Adrenal gland (tissue), 12 donors: ENCODE data around the gene DNAH6. TPM values are rescaled to one million over a fixed set of nuclear protein-coding genes. Genes with fewer than 3 reads are reported as not detected.

ENCODE experiments used
- DNase-seq, 7 donors: peaks; one replicate each; pipeline ENCODE4 v3.0.0-alpha.2; 2019 to 2020
- H3K27ac ChIP-seq, 5 donors: fragments of 200-600 bp; sonication (generic) in 4 of 5; 1 replicate in 3 of 5; 2 replicates in 2 of 5; pipeline versions ENCODE4 v1.5.1 to v1.8.0; 2016 to 2020; ENCODE audit warnings: mild to moderate bottlenecking in 1 of 5
- H3K27me3 ChIP-seq: fragments of 200-600 bp; 2 replicates; pipeline ENCODE4 v1.8.0; 2021
- H3K36me3 ChIP-seq, 2 donors: fragments of 200-600 bp; replicated peaks in 1 of 2; 1 replicate in 1 of 2; 2 replicates in 1 of 2; pipeline versions ENCODE4 v1.5.1 to v1.8.0; 2018 to 2022
- H3K4me1 ChIP-seq, 2 donors: fragments of 200-600 bp; replicated peaks in 1 of 2; 1 replicate in 1 of 2; 2 replicates in 1 of 2; pipeline versions ENCODE4 v1.5.1 to v1.8.0; 2018 to 2021
- H3K4me3 ChIP-seq, 4 donors: fragments of 200-600 bp; sonication (generic) in 3 of 4; one replicate each; pipeline ENCODE4 v1.5.1; 2016 to 2018
- H3K9me3 ChIP-seq, 3 donors: fragments of 200-600 bp; sonication (generic) in 1 of 3; replicated peaks in 1 of 3; 1 replicate in 2 of 3; 2 replicates in 1 of 3; pipeline versions ENCODE4 v1.5.1 to v1.8.0; 2016 to 2021
- POLR2A ChIP-seq, 2 donors: fragments of 450-650 bp; IDR thresholded peaks; one replicate each; pipeline ENCODE4 v1.6.1; 2017; ENCODE audit warnings: antibody characterized with exemption in 2 of 2, mild to moderate bottlenecking in 2 of 2, moderate library complexity in 1 of 2
- WGBS, 4 donors: extraction: QIAGEN DNeasy Blood & Tissue Kit in 2 of 4; methylation state at CpG; one replicate each; pipeline versions ENCODE4 v1.1.5 to v1.1.7; 2013 to 2017; 5-methylcytosine and 5-hydroxymethylcytosine counted together
- intact Hi-C, 2 donors: fragments of 100-400 bp; cut with DNase I; formaldehyde crosslinking; loops; one replicate each; pipeline versions ENCODE4 v1.14.1 to v1.15.0; 2022 to 2023
- polyA plus RNA-seq, 3 donors: library from polyadenylated mRNA; stranded (reverse); fragments of 200-250 nt in 2 of 3; fragments of 350-450 nt in 1 of 3; fragmentation: Illumina TruSeq in 1 of 3; extraction: RNeasy Lipid Tissue Mini Kit (QIAGEN cat#74804) in 1 of 3; gene quantifications; one replicate each; pipeline ENCODE4 v1.2.3, GENCODE V29; 2013 to 2014
- total RNA-seq, 9 donors: library from RNA; depleted of rRNA in 4 of 9; stranded (reverse); fragments of >200 nt in 4 of 9; fragments of 120-200 nt in 1 of 9; fragmentation: NEBNext Ultra II Directional in 1 of 9; extraction: Animal tissue kit (Norgen Biotek cat#: 25700) in 1 of 9; gene quantifications; one replicate each; pipeline versions ENCODE4 v1.1.0 to v1.2.4, GENCODE V29; 2013 to 2023
- TF ChIP-seq, protein P1 (sequence below), 6 experiments: fragments of 450-650 bp in 4 of 6; fragments of 200-600 bp in 2 of 6; sonication (generic) in 1 of 6; IDR thresholded peaks; 1 replicate in 5 of 6; 2 replicates in 1 of 6; pipeline versions ENCODE4 v1.5.1 to v1.8.0; 2016 to 2021; ENCODE audit warnings: antibody characterized with exemption in 6 of 6, mild to moderate bottlenecking in 2 of 6, moderate library complexity in 1 of 6
- donor health status: healthy with polysubstance abuse.
- donor health status: Bipolar disorder and iron deficiency.
- donor health status: DM: yes; HTN: yes; CAD: no.
- donor health status: DM: no; HTN: no; CAD: no.
- donor health status: DM: no; HTN: no; CAD: no.
- donor health status: DM: yes; HTN: yes; CAD: no.

The DNAH6 gene
- total and polyA plus RNA-seq, 12 donors, result 0.06 to 0.74 (median 0.28) TPM

DNA sequence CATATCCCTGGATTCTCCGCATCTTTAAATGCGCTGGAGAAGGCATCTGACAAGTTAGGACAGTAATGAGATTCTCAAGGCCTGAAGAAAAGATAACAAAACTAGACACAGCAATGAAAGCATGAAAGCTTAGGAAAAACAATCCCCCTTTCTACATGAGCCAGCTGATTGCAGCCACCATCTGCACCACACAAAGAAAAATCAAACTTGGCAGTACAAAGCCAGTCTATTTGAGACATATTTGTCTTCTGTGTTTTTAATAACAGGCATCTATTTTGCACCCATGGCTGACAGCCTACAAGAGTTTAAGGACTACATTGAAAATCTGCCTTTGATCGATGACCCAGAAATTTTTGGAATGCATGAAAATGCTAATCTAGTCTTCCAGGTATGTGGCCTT, 281.0 kb downstream of the DNAH6 start:
- H3K4me3 ChIP-seq, result no peak overlapping the region
- DNase-seq, result no peak
- TF ChIP-seq, protein P1, sequence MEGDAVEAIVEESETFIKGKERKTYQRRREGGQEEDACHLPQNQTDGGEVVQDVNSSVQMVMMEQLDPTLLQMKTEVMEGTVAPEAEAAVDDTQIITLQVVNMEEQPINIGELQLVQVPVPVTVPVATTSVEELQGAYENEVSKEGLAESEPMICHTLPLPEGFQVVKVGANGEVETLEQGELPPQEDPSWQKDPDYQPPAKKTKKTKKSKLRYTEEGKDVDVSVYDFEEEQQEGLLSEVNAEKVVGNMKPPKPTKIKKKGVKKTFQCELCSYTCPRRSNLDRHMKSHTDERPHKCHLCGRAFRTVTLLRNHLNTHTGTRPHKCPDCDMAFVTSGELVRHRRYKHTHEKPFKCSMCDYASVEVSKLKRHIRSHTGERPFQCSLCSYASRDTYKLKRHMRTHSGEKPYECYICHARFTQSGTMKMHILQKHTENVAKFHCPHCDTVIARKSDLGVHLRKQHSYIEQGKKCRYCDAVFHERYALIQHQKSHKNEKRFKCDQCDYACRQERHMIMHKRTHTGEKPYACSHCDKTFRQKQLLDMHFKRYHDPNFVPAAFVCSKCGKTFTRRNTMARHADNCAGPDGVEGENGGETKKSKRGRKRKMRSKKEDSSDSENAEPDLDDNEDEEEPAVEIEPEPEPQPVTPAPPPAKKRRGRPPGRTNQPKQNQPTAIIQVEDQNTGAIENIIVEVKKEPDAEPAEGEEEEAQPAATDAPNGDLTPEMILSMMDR (IDR thresholded peaks at IDR 0.05), result no peak
- no peak for TF ChIP-seq POLR2A (IDR thresholded peaks at IDR 0.05)
- WGBS, 4 donors, result 65 to 74% (median 70%) methylated on average over 3 of the region's 3 CpGs
- no peaks in the 10 kb centered on the region for H3K4me1 ChIP-seq
- H3K27me3 ChIP-seq, result no peaks in the 10 kb centered on the region
- H3K36me3 ChIP-seq, result no peaks in the 10 kb centered on the region
- no peak overlapping the region for H3K27ac ChIP-seq
- H3K9me3 ChIP-seq, result no peaks in the 10 kb centered on the region
- intact Hi-C loops, result no loop called here

DNA sequence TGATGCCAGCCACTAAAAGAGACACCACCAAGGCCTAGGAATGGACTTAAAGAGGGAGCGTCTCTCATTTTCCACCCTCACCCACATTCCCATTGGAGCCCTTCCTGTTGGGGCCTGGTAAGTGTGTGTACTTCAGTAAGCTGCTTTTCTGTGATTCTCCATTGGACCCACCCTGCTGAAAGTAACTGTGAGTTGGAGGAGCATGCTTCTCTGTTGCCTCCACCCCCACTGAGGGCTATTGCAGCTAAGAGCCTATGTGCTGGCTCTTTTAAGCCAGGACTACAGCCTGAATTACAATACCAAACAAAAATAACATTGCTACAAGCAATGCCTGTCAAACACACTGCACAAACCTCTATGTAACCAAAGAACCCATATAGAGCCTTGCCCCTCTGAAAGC, 283.5 kb downstream of the DNAH6 start:
- H3K27ac ChIP-seq, result no peak overlapping the region
- no peak overlapping the region for H3K4me3 ChIP-seq
- no peaks in the 10 kb centered on the region for H3K9me3 ChIP-seq
- H3K27me3 ChIP-seq, result no peaks in the 10 kb centered on the region
- H3K4me1 ChIP-seq, result no peaks in the 10 kb centered on the region
- no peaks in the 10 kb centered on the region for H3K36me3 ChIP-seq
- intact Hi-C loops, result no loop called here
- DNase-seq, result no peak
- 100% methylated on average over 1 of the region's 1 CpG for WGBS, 4 donors
- TF ChIP-seq POLR2A (IDR thresholded peaks at IDR 0.05), result no peak

DNA sequence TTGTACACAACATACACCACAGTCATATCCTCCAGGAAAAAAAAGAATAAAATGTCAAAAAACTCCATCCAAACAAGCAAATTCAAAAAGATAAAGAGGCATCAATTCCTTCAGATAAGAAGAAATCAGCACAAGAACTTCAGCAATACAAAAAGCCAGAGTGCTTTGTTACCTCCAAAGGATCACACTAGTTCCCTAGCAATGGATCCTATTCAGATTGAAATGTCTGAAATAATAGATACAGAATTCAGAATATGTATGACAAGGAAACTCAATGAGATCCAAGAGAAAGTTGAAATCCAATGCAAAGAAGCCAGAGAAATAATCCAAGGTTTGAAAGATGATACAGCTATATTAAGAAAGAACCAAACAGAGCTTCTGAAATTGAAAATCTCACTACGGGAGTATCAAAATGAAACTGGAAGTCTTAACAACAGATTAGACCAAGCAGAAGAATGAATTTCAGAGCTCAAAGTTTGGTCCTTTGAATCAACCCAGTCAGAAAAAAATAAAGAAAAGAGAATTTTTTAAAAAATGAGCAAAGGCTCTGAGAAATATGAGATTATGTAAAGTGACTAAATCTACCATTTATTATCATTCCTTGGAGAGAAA, 284.0 kb downstream of the DNAH6 start:
- Histone ChIP-seq H3K36me3 (no peaks in the 10 kb centered on the region), H3K9me3 (no peaks in the 10 kb centered on the region), H3K27me3 (no peaks in the 10 kb centered on the region), H3K4me3 (no peak overlapping the region), H3K27ac (no peak overlapping the region), H3K4me1 (no peaks in the 10 kb centered on the region)
- intact Hi-C loops, result no loop called here
- WGBS, 4 donors, result 55 to 75% (median 65%) methylated on average over 1 of the region's 1 CpG
- DNase-seq, result no peak
- no peak for TF ChIP-seq POLR2A (IDR thresholded peaks at IDR 0.05)
- TF ChIP-seq, protein P1 (IDR thresholded peaks at IDR 0.05), result no peak

DNA sequence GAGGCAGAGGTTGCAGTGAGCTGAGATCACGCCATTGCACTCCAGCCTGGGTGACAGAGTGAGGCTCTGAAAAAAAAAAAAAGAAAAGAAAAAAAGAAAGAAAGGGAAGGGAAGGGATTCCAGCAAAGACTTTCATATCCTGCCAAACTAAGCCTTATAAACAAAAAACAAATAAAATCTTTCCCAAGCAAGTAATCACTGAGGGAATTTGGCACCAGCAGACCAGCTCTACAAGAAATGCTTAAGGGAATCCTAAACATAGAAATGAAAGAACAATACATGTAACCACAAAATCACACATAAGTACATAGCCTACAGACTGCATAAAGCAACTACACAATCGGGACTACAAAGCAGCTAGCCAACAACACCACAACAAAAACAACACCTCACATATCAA, 285.5 kb downstream of the DNAH6 start:
- H3K9me3 ChIP-seq, result no peaks in the 10 kb centered on the region
- H3K27me3 ChIP-seq, result no peaks in the 10 kb centered on the region
- H3K4me3 ChIP-seq, result no peak overlapping the region
- H3K4me1 ChIP-seq, result no peaks in the 10 kb centered on the region
- intact Hi-C loops, result no loop called here
- 63 to 85% (median 73%) methylated on average over 2 of the region's 2 CpGs for WGBS, 4 donors
- DNase-seq, result no peak
- H3K27ac ChIP-seq, result no peak overlapping the region
- H3K36me3 ChIP-seq, result no peaks in the 10 kb centered on the region
- TF ChIP-seq, protein P1 (IDR thresholded peaks at IDR 0.05), result no peak

DNA sequence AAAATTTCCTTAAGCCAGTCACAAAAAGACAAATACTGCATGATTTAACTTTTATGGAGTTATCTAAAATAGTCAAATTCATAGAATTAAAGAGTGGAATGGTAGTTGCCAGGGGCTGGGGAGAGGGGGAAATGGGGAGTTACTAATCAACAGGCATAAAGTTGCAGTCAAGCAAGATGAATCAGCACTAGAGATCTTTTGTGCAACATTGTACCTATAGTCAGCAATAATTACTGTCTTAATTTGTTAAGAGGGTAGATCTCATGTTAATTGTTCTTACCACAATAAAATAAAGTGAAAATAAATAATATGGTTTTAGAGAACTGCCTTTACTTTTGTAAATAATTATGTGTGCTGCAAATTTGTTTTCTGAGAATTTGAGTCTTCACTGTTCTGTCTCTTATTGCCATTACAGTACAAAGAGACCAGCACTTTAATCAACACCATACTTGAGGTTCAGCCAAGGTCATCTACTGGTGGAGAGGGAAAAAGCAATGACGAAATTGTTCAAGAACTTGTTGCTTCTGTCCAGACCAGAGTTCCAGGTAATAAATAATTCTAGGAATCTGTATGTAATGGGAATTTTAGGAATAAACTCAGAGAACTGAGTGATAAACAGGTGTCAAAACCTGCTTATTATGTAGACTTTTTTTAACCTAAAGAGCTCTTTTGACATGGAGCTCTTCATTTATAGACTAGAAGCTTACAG, 289.1 kb downstream of the DNAH6 start:
- H3K27ac ChIP-seq, result no peak overlapping the region
- 38 to 61% (median 48%) methylated on average over 1 of the region's 1 CpG for WGBS, 4 donors
- no peaks in the 10 kb centered on the region for H3K36me3 ChIP-seq
- H3K27me3 ChIP-seq, result no peaks in the 10 kb centered on the region
- no peak overlapping the region for H3K4me3 ChIP-seq
- no peaks in the 10 kb centered on the region for H3K9me3 ChIP-seq
- DNase-seq, result no peak
- no peaks in the 10 kb centered on the region for H3K4me1 ChIP-seq
- no peak for TF ChIP-seq POLR2A (IDR thresholded peaks at IDR 0.05)
- TF ChIP-seq, protein P1 (IDR thresholded peaks at IDR 0.05), result no peak
- intact Hi-C loops, result no loop called here
